Neutrophil (primary cell): ENCODE data around the gene PLEKHA6.

Experiments
- H3K27ac ChIP-seq: fragments of 200-600 bp; sonication (generic); 2 replicates; pipeline ENCODE4 v1.5.1; 2016; ENCODE audit warnings: mild to moderate bottlenecking, moderate library complexity
- H3K27me3 ChIP-seq: fragments of 200-600 bp; sonication (generic); 2 replicates; pipeline ENCODE4 v1.6.0; 2016; ENCODE audit warnings: mild to moderate bottlenecking
- H3K36me3 ChIP-seq: fragments of 200-600 bp; sonication (generic); 2 replicates; pipeline ENCODE4 v1.5.1; 2017
- H3K4me1 ChIP-seq, 2 experiments: fragments of 200-600 bp in 1 of 2; sonication (generic) in 1 of 2; 1 replicate in 1 of 2; 2 replicates in 1 of 2; pipeline versions ENCODE4 v1.5.1 to v1.6.1; 2013 to 2016; ENCODE audit warnings: low read depth in 1 of 2, low read length in 1 of 2, mild to moderate bottlenecking in 1 of 2, moderate library complexity in 1 of 2; ENCODE audit not compliant: control insufficient read depth in 1 of 2, insufficient read depth in 1 of 2
- H3K4me3 ChIP-seq, 2 experiments: fragments of 200-600 bp in 1 of 2; sonication (generic) in 1 of 2; 1 replicate in 1 of 2; 2 replicates in 1 of 2; pipeline ENCODE4 v1.5.1; 2013 to 2016; ENCODE audit warnings: low read depth in 1 of 2, low read length in 1 of 2, mild to moderate bottlenecking in 1 of 2, moderate library complexity in 1 of 2
- H3K9me3 ChIP-seq: fragments of 200-600 bp; sonication (generic); 2 replicates; pipeline ENCODE4 v1.5.1; 2016
- TF ChIP-seq, protein P1 (sequence below): fragments of 200-600 bp; sonication (generic); IDR thresholded peaks from 2 replicates; pipeline ENCODE4 v1.5.1; 2016; ENCODE audit warnings: antibody characterized with exemption

The PLEKHA6 gene

DNA sequence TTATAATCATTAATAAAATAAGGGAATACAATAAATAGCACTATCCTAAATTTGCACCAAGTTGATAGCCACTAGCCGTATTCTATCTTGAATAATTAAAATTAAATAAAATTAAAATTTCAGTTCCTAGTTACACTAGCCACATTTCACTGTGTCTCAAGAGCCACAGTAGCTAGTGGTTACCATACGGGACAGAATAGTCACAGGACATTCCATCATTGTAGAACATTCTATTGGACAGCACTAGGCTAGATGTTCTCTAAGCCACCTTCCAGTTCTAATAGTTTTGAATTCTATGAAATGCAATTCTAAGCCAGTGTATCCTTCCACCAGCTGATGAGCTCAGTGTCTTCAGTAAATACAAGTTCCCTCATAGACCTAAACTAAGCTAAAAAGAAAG is 74.8 kb downstream of the PLEKHA6 start:
- H3K36me3 ChIP-seq, result no peaks in the 10 kb centered on the region

DNA sequence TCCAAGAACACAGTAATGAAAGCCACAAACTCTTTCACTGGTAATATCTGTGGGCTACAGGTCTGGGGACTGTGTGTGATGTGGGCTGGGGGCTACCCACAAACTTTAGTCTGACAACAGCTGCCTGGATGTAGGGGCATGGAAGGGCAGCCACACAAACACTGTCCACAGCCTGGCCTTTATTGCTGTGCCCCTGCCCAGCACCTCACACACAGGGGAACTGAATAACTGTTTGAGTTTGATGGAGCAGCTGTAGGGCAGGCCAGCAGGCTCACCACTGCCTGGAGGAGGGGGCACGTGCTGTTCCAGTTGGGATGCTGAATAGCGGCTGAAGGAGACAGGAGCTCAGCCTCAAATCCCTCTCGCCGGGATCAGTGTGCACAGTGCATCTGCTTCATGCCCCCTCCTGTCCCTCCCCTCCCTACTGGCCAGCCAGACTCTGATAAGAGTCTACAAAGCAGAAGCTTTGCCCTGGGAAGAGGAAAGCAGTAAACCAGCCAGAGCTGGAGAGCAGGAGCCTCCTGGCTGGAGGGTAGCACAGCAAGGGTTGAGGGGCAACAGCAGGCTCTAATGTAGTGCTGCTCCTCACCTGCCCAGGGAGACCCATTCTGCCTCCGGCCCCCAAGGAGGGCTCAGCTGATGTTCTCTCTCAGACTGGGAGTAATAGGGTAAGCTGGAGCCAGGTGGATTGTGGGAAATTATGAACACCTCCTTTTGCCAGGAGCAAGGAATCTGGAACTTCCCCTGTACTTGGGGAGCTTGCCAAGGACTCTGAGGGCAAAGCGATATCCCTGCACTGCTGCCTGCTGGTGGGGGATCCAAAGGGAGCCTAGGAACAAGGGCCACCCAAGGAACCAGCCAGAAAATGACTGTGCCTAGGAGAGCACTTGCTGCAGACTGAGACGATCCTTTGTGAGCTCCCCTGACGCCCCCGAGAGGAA is 75.7 kb downstream of the PLEKHA6 start:
- Histone ChIP-seq H3K4me3 (no peak overlapping the region), H3K9me3 (no peaks in the 10 kb centered on the region), H3K36me3 (no peaks in the 10 kb centered on the region), H3K27me3 (peaks cover 11% of the 10 kb centered on the region), H3K27ac (no peak overlapping the region), H3K4me1 (peaks cover 8 to 21% of the 10 kb centered on the region in 2 experiments)
- TF ChIP-seq, protein P1, sequence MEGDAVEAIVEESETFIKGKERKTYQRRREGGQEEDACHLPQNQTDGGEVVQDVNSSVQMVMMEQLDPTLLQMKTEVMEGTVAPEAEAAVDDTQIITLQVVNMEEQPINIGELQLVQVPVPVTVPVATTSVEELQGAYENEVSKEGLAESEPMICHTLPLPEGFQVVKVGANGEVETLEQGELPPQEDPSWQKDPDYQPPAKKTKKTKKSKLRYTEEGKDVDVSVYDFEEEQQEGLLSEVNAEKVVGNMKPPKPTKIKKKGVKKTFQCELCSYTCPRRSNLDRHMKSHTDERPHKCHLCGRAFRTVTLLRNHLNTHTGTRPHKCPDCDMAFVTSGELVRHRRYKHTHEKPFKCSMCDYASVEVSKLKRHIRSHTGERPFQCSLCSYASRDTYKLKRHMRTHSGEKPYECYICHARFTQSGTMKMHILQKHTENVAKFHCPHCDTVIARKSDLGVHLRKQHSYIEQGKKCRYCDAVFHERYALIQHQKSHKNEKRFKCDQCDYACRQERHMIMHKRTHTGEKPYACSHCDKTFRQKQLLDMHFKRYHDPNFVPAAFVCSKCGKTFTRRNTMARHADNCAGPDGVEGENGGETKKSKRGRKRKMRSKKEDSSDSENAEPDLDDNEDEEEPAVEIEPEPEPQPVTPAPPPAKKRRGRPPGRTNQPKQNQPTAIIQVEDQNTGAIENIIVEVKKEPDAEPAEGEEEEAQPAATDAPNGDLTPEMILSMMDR, result no peak

More for the DNA sequence above, 74.8 kb downstream of the PLEKHA6 start:
- Histone ChIP-seq H3K9me3 (no peaks in the 10 kb centered on the region), H3K27ac (no peak overlapping the region), H3K4me3 (no peak overlapping the region), H3K4me1 (peaks cover 8 to 21% of the 10 kb centered on the region in 2 experiments), H3K27me3 (peaks cover 19% of the 10 kb centered on the region)
- TF ChIP-seq, protein P1, result no peak

DNA sequence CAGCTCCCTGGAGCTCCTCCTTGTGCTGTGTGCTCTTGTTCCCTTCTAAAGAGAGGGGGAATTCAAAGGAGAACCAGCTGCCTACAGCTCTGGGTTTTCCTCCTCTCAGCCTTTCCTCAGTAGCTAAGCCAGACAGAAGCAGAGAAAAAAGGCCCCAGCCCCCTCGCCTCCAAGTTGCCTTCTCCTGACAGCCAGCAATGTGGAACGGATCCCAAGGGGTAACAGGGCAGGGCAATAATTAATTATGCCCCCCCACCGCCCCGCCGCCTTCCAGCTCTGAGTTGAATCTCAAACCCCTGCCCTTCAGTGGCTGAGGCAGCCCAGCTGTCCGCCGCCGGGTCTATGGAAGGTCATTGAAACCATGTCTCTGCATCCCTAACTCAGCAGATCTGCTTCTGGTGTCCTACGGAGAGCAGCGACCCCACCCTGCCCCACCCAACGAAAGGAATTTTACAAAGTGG is 76.9 kb downstream of the PLEKHA6 start:
- Histone ChIP-seq H3K27me3 (peaks cover under 1% of the 10 kb centered on the region), H3K36me3 (no peaks in the 10 kb centered on the region), H3K4me1 (peaks cover 8 to 21% of the 10 kb centered on the region in 2 experiments), H3K4me3 (no peak overlapping the region), H3K9me3 (no peaks in the 10 kb centered on the region), H3K27ac (no peak overlapping the region)
- TF ChIP-seq, protein P1, result no peak

DNA sequence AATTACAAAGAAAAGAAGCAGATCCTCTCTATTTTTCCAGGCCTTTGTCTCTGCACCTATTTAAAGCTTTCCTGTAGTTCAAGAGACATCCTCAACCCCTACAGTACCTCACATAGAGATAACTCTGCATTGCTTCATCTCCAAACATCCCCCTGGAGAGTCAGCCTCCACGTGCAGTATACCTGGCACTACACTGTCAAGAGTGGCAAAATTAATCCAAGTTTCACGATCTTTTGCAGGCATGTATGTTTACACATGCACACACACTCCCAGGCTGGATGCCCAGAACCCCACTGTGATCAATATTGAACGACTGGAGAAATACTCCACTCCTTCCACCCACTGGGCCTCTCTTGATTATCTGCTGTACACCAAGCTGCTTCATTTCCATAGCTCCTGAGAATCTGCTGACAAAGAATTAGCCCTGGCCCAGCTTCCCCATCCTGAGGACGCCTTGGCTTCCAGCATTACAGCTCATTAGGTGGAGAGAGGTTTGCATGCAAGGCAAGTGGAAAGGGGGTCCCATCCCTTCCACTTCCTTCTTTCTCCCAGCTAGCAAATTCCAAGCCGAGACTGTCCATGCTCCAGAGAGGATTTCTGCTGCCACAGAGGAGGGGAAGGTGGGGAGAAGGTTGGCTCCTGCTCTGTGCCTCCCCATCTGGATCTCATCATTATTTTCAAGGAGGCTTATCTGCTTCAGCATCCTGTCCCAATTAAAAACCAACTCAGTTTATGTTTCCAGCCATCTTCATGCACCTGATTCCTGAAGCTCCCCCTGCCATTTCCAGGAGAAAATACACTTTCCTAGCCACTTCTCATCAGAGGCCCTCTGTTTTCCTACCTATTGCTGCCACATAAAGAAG is 79.4 kb downstream of the PLEKHA6 start:
- Histone ChIP-seq H3K27ac (no peak overlapping the region), H3K27me3 (no peaks in the 10 kb centered on the region)
- TF ChIP-seq, protein P1, result no peak

DNA sequence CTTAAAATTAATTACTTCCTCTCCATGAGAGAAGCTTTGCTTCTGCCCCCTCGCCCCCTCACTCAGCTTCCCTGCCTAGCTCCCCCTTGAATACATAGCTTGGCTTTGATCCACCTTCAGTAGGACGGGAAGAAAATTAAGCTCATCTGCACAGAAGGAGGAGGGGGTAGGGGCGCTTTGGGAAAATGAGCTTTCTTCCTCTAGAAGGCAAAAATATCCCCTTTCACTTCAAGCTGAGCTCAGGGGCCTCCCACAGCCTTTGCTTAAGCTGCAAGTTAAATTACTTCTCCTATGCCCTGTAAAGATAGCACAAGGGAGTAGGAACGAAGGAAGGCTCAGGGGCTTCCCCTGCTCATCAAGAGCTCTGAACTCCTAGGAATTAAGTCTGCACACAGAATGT is 80.8 kb downstream of the PLEKHA6 start:
- H3K27ac ChIP-seq, result no peak overlapping the region
- no peaks in the 10 kb centered on the region for H3K4me1 ChIP-seq
- H3K27me3 ChIP-seq, result no peaks in the 10 kb centered on the region
- H3K4me3 ChIP-seq, result no peak overlapping the region
- no peaks in the 10 kb centered on the region for H3K9me3 ChIP-seq
- H3K36me3 ChIP-seq, result no peaks in the 10 kb centered on the region
- TF ChIP-seq, protein P1, result no peak

More for the DNA sequence above, 79.4 kb downstream of the PLEKHA6 start:
- H3K4me1 ChIP-seq, result no peaks in the 10 kb centered on the region
- no peaks in the 10 kb centered on the region for H3K9me3 ChIP-seq
- no peak overlapping the region for H3K4me3 ChIP-seq
- no peaks in the 10 kb centered on the region for H3K36me3 ChIP-seq
